SK-N-SH (cell line): ENCODE data around the gene SPOCK1. TPM values are rescaled to one million over a fixed set of nuclear protein-coding genes. Genes with fewer than 3 reads are reported as not detected.

ENCODE experiments used
- CTCF ChIA-PET: fragments of 300-600, 350-600 bp; formaldehyde crosslinking; extraction: SDS; loops from one replicate; lab custom pipeline; 2021; lab: Yijun Ruan, JAX
- POLR2A ChIA-PET: fragments of 350-600 bp; sonication (Branson Sonifier 250); formaldehyde crosslinking; extraction: SDS; loops from one replicate; lab custom pipeline; 2020; ENCODE audit warnings: antibody characterized with exemption, inconsistent platforms; lab: Yijun Ruan, JAX
- DNase-seq: peaks from one replicate; pipeline ENCODE4 v3.0.0; 2012
- H2AFZ ChIP-seq: fragments of 200-600 bp; sonication (generic); 2 replicates; pipeline ENCODE4 v1.8.1; 2016; ENCODE audit warnings: antibody characterized with exemption, mild to moderate bottlenecking, low read depth
- H3F3A ChIP-seq: fragments of 200-600 bp; sonication (generic); replicated peaks from 2 replicates; pipeline ENCODE3; 2016; ENCODE audit warnings: antibody characterized with exemption, mild to moderate bottlenecking; ENCODE audit not compliant: insufficient read depth
- H3K27ac ChIP-seq, 2 experiments: fragments of 200-500 bp in 1 of 2; fragments of 200-600 bp in 1 of 2; sonication (Bioruptor generic) in 1 of 2; sonication (generic), shearing (Covaris generic) in 1 of 2; 2 replicates each; pipeline versions ENCODE4 v1.5.1 to v1.6.1; 2014 to 2016; ENCODE audit warnings: low read depth in 2 of 2, inconsistent platforms in 1 of 2, low read length in 1 of 2, mild to moderate bottlenecking in 1 of 2, mixed read lengths in 1 of 2
- H3K27me3 ChIP-seq: fragments of 200-600 bp; sonication (generic), shearing (Covaris generic); 2 replicates; pipeline ENCODE4 v1.6.1; 2016; ENCODE audit warnings: mixed run types; ENCODE audit not compliant: insufficient read depth
- H3K36me3 ChIP-seq, 2 experiments: fragments of 200-500 bp in 1 of 2; fragments of 200-600 bp in 1 of 2; sonication (Bioruptor generic) in 1 of 2; sonication (generic) in 1 of 2; replicated peaks in 1 of 2; 2 replicates each; pipeline versions ENCODE3 to v1.5.1; 2014 to 2016; ENCODE audit warnings: low read length in 1 of 2, mild to moderate bottlenecking in 1 of 2; ENCODE audit not compliant: insufficient read depth in 2 of 2, control insufficient read depth in 1 of 2
- H3K4me1 ChIP-seq, 2 experiments: fragments of 200-500 bp in 1 of 2; fragments of 200-600 bp in 1 of 2; sonication (Bioruptor generic) in 1 of 2; sonication (generic), shearing (Covaris generic) in 1 of 2; 2 replicates each; pipeline versions ENCODE4 v1.5.1 to v1.6.1; 2014 to 2016; ENCODE audit warnings: low read depth in 1 of 2, low read length in 1 of 2, mixed run types in 1 of 2; ENCODE audit not compliant: insufficient read depth in 2 of 2, control insufficient read depth in 1 of 2
- H3K4me2 ChIP-seq: fragments of 200-600 bp; sonication (generic), shearing (Covaris generic); 2 replicates; pipeline ENCODE4 v1.6.1; 2017; ENCODE audit warnings: mixed run types
- H3K4me3 ChIP-seq, 2 experiments: fragments of 200-500 bp in 1 of 2; fragments of 200-600 bp in 1 of 2; sonication (Bioruptor generic) in 1 of 2; sonication (generic), shearing (Covaris generic) in 1 of 2; 2 replicates each; pipeline versions ENCODE4 v1.5.1 to v1.8.1; 2014 to 2016; ENCODE audit warnings: low read depth in 2 of 2, inconsistent platforms in 1 of 2, low read length in 1 of 2, mild to moderate bottlenecking in 1 of 2, mixed read lengths in 1 of 2, moderate library complexity in 1 of 2
- H3K79me2 ChIP-seq: fragments of 200-600 bp; sonication (generic); 2 replicates; pipeline ENCODE4 v1.8.1; 2017; ENCODE audit warnings: mild to moderate bottlenecking; ENCODE audit not compliant: insufficient read depth
- H3K9ac ChIP-seq: fragments of 200-600 bp; sonication (generic); 2 replicates; pipeline ENCODE4 v1.6.1; 2017; ENCODE audit warnings: mixed run types
- H3K9me2 ChIP-seq: fragments of 200-600 bp; sonication (generic); 2 replicates; pipeline ENCODE4 v1.6.1; 2017; ENCODE audit warnings: mixed run types
- H3K9me3 ChIP-seq: fragments of 200-600 bp; sonication (generic); 2 replicates; pipeline ENCODE4 v1.6.1; 2017; ENCODE audit warnings: mixed run types, mild to moderate bottlenecking, moderate library complexity
- H4K20me1 ChIP-seq: fragments of 200-600 bp; sonication (generic); 2 replicates; pipeline ENCODE4 v1.6.1; 2017; ENCODE audit warnings: mild to moderate bottlenecking, mixed run types; ENCODE audit not compliant: insufficient read depth
- EP300 ChIP-seq, 2 experiments: IDR thresholded peaks; 2 replicates each; pipeline versions ENCODE4 v1.4.0 to v1.6.1; 2012; ENCODE audit warnings: borderline replicate concordance in 1 of 2, low read depth in 1 of 2, low read length in 1 of 2
- FOSL2 ChIP-seq: IDR thresholded peaks from 2 replicates; pipeline ENCODE4 v1.4.0; 2012; ENCODE audit warnings: low read depth, mild to moderate bottlenecking, moderate library complexity, borderline replicate concordance
- GABPA ChIP-seq: IDR thresholded peaks from 2 replicates; pipeline ENCODE4 v1.4.0; 2012; ENCODE audit warnings: low read depth, mild to moderate bottlenecking
- JUND ChIP-seq: IDR thresholded peaks from 2 replicates; pipeline ENCODE4 v1.4.0; 2012
- MAX ChIP-seq: IDR thresholded peaks from 2 replicates; pipeline ENCODE4 v1.4.0; 2012; ENCODE audit warnings: low read depth
- MXI1 ChIP-seq: IDR thresholded peaks from 2 replicates; pipeline ENCODE4 v1.6.1; 2012; ENCODE audit warnings: mild to moderate bottlenecking, low read depth, low read length, improper control_type of control experiment
- PBX3 ChIP-seq: IDR thresholded peaks from 2 replicates; pipeline ENCODE4; 2012
- REST ChIP-seq: IDR thresholded peaks from 2 replicates; pipeline ENCODE4 v1.6.1; 2012; ENCODE audit warnings: mild to moderate bottlenecking, low read depth, low read length, moderate library complexity
- RXRA ChIP-seq: IDR thresholded peaks from 2 replicates; pipeline ENCODE4 v1.4.0; 2012; ENCODE audit warnings: low read depth, mild to moderate bottlenecking, borderline replicate concordance
- SIN3A ChIP-seq: IDR thresholded peaks from 2 replicates; pipeline ENCODE4 v1.6.1; 2012; ENCODE audit warnings: low read depth, mild to moderate bottlenecking, low read length, moderate library complexity, borderline replicate concordance
- SMC3 ChIP-seq: IDR thresholded peaks from 2 replicates; pipeline ENCODE4 v1.6.1; 2012; ENCODE audit warnings: low read depth, low read length, improper control_type of control experiment
- TAF1 ChIP-seq: IDR thresholded peaks from 2 replicates; pipeline ENCODE4 v1.6.1; 2012; ENCODE audit warnings: low read depth, mild to moderate bottlenecking, low read length, moderate library complexity, borderline replicate concordance
- ZBTB33 ChIP-seq: IDR thresholded peaks from 2 replicates; pipeline ENCODE4 v1.4.0; 2012; ENCODE audit warnings: low read depth, borderline replicate concordance
- WGBS: methylation state at CpG from one replicate; pipeline ENCODE4 v1.1.6; 2017; ENCODE audit warnings: low lambda C conversion rate; 5-methylcytosine and 5-hydroxymethylcytosine counted together
- polyA plus RNA-seq, 3 experiments: library from polyadenylated mRNA; depleted of rRNA; stranded (reverse); fragments of >200 nt; gene quantifications; 2 replicates each; pipeline ENCODE4 v1.2.3, GENCODE V29; 2012

The SPOCK1 gene
- polyA plus RNA-seq, 1 of the 3 experiments (the other 2 are of a cell fraction) = 11.3 TPM

- peaks cover 65% of the 10 kb centered on the region; the same call in 1 of the 2 replicates for H3K79me2 ChIP-seq
- CTCF ChIA-PET = interaction anchor here (1.0 to 1.4 kb wide), 4 partner anchors 16 to 126 kb away, joined by 3 to 6 read pairs (median 4); no protein-coding TSS in a partner anchor
Measured at GRCh38 chr5:137446151-137446550, 53.0 kb downstream of the SPOCK1 start.

More at GRCh38 chr5:137446151-137446550, 53.0 kb downstream of the SPOCK1 start:
- H3K4me3 ChIP-seq = no peak overlapping the region
- no peak overlapping the region for H3K9ac ChIP-seq
- TF ChIP-seq SIN3A (no peak), JUND (no peak), SMC3 (no peak), MXI1 (no peak), GABPA (no peak), FOSL2 (no peak), ZBTB33 (no peak), RXRA (no peak), REST (no peak), EP300 (IDR thresholded peaks at IDR 0.05; ENCODE audit: borderline replicate concordance in 1 of 2, low read depth in 1 of 2, low read length in 1 of 2) (no peak), PBX3 (no peak), TAF1 (no peak), MAX (no peak)
- no peak for DNase-seq
- H3K9me2 ChIP-seq = no peaks in the 10 kb centered on the region
- 21% methylated on average over 1 of the region's 1 CpG for WGBS
- H3K4me1 ChIP-seq = peaks cover 6 to 12% of the 10 kb centered on the region in 2 experiments; a peak in 2 of 4 replicates
- no peaks in the 10 kb centered on the region for H3K27me3 ChIP-seq
- no peak overlapping the region for H3K4me2 ChIP-seq
- H3K9me3 ChIP-seq = no peaks in the 10 kb centered on the region
- H4K20me1 ChIP-seq = peaks cover 5% of the 10 kb centered on the region; the same call in 1 of the 2 replicates
- no peaks in the 10 kb centered on the region for H3F3A ChIP-seq
- no peak overlapping the region for H2AFZ ChIP-seq
- no peak overlapping the region for H3K27ac ChIP-seq
- POLR2A ChIA-PET = no interaction called here
- H3K36me3 ChIP-seq = no peaks in the 10 kb centered on the region
